ENCODE measurements around the gene KCNG4. TPM values are rescaled to one million over a fixed set of nuclear protein-coding genes. Genes with fewer than 3 reads are reported as not detected.

Gene KCNG4, protein sequence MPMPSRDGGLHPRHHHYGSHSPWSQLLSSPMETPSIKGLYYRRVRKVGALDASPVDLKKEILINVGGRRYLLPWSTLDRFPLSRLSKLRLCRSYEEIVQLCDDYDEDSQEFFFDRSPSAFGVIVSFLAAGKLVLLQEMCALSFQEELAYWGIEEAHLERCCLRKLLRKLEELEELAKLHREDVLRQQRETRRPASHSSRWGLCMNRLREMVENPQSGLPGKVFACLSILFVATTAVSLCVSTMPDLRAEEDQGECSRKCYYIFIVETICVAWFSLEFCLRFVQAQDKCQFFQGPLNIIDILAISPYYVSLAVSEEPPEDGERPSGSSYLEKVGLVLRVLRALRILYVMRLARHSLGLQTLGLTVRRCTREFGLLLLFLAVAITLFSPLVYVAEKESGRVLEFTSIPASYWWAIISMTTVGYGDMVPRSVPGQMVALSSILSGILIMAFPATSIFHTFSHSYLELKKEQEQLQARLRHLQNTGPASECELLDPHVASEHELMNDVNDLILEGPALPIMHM
- total RNA-seq = not detected

- intact Hi-C loops (cut with DNase I) = no loop called here
- no peak for ATAC-seq
- no peak for DNase-seq (ENCODE audit: low spot score)
Measured at GRCh38 chr16:84239909-84240308, at the start of gene KCNG4. KCNG4 (minus strand) TSS chr16:84240012; CDS start chr16:84237485, 2,527 bp downstream.

DNA sequence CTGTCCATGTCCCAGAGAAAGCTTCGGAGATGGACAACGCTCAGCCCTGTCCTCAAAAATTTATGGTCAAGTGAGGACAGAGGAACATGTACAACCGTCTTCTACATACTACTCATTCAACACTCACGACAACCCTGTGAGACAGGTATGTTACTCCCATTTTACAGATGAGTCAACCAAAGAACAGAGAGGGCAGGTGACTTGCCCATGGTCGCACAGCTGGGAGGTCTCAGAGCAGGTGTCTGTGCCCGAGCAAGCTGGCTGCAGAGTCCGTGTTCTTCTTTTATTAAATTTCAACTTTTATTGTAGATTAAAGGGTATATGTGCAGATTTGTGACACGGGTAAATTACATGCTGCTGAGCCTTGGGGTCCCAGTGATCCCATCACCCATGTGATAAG lies 49.1 kb upstream of the KCNG4 start:
- DNase-seq (ENCODE audit: low spot score) = no peak
- intact Hi-C loops (cut with DNase I) = no loop called here

DNA sequence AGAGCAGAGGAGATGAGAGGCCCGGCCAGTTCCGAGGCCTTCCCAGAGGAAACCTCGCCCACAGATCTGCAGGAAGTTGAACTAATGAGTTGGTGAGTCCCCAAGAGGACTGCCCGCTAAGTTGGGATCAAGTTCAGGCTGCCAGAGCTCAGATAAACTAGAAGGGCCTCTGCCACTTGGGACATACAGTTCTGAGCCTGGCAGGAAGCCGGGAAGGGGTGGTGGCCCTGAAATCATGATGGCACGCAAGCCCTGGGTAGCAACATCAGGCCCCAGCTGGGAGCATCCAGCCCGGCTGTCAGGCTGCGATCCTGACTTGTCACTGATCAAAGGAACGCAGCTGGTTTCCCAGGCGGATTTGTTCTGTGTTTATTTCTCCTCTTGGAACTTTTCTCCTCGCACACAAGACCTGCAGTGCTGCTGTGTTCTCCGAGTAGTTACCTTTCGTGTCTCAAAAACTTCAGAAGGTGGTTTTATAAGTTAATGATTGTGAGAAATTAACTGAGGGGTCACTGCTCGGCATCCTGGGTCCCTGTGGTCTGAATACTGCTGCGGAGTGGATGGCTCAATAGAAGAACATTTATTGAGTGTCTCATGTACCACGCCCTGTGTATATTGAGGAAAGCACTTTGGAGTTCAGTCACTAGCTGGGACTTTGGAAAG lies 46.9 kb upstream of the KCNG4 start:
- DNase-seq (ENCODE audit: low spot score) (no peak), ATAC-seq (peak; percentile 7)
- intact Hi-C loops (cut with DNase I) = no loop called here

More for the DNA sequence above, 49.1 kb upstream of the KCNG4 start:
- no peak for ATAC-seq

DNA sequence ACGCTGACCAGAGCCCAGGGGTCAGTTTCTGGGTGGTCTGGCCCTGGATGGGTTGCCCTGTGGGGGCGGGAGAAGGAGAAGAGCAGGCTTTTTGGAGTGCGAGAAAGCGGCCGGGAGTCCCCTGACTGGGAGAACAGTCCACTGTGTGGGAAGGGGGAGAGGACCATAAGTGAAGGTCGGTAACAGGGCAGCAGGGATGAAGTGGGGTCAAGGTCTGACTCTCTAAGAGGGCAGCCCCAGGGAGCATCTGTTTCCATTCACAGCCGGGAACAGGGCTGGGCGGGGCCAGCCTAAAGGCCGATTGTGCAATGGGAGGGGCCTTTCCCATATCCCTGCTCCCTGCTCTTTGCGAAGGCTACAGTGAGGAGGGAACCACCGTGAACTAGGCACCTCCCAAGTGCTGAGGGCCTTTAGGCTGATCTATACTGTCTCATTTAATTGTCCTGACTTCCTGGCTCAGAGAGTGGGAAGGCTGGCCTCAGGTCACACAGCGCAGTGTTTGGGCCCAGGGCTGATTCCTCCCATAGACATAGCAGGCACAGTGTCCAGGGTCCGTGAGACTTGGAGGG lies 44.4 kb upstream of the KCNG4 start:
- ATAC-seq (peak; percentile 95), DNase-seq (ENCODE audit: low spot score) (peak; percentile 89)
- intact Hi-C loops (cut with DNase I) = no loop called here

DNA sequence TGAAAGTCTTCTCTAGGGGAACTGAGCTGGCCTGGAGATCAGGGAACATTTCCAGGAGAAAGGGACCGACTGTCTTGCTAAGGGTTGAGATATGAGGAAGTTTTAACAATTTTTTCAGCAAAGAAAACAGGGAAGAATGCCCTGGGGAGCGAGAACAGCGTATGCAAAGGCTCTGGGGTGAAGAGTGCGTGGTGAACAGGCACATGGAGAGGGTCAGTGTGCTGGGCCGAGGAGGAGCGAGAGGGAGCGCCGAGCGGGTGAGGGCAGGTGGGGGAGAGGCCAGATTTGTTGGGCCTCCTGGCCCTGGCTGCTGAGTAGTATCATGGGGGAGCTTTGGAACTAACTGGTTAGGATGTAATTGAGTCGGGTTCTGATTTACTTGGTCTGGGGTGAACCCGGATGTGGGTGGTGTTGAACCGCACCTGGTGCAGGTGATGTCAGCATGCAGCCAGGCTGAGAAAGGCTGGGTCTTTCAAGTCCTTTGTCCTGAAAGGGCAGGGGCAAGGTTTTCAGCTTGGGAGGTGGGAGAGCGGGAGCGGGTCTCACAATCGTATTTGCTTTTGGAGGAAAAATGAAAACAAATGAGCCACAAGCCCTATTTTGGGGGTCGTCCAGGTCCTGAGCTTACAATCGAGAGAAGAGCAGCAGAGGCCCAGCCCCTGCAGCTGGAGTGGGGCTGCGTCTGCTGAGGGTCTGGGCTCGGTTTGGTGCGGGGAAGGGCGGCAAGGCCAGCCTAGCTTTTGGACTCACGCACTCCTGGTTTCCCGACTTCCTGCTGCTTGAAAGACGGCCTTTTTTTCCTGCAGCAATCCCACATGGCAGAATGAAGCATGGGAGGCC lies 43.7 kb upstream of the KCNG4 start:
- ATAC-seq (peak; percentile 60), DNase-seq (ENCODE audit: low spot score) (no peak)
- intact Hi-C loops (cut with DNase I) = no loop called here

DNA sequence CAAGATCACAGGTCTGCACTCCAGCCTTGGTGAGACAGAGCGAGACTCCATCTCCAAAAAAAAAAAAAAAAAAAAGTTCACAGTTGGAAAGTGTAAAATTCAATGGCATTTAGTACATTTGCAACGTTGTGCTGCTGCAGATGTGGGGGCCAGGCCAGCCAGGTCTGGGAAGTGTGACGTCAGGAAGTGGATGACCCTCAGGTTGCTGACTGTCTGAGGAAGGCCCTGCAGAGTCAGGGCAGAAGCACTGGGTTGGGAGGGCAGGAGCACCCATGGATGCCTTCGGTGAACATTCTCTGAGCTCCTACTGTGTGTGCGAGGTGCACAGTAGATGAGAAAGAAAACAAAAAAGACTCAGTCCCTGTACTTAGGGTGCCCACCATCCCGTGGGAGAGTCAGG lies 42.7 kb upstream of the KCNG4 start:
- no peak for ATAC-seq

GRCh38 chr16:84281074-84281473 lies 41.3 kb upstream of the KCNG4 start:
- ATAC-seq (no peak), DNase-seq (ENCODE audit: low spot score) (no peak)
- intact Hi-C loops (cut with DNase I) = no loop called here

More for the DNA sequence above, 42.7 kb upstream of the KCNG4 start:
- intact Hi-C loops (cut with DNase I) = no loop called here
- DNase-seq (ENCODE audit: low spot score) = no peak

DNA sequence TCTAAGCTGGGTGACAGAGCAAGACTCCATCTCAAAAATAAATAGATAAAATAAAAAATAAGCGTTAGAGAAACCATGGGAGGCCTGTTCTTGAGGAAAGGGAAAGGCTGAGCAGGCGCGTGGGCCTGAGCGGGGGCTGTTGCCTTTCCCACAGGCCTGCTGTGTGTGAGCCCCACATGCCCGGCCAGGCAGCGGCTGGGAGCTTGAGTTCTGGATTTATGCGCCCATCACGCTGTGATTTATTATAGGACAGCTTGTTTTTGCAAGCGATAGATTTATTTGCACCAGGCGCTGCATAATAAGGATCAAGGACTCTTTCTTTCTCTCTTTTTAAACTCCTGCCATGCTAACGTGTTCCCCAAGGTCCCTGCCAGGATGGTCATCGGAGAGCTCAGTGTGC lies 40.1 kb upstream of the KCNG4 start:
- DNase-seq (ENCODE audit: low spot score) (no peak), ATAC-seq (no peak)
- intact Hi-C loops (cut with DNase I) = loop anchor here (2.0 to 5.0 kb wide), 2 partner anchors 27 to 202 kb away; no protein-coding TSS in a partner anchor

DNA sequence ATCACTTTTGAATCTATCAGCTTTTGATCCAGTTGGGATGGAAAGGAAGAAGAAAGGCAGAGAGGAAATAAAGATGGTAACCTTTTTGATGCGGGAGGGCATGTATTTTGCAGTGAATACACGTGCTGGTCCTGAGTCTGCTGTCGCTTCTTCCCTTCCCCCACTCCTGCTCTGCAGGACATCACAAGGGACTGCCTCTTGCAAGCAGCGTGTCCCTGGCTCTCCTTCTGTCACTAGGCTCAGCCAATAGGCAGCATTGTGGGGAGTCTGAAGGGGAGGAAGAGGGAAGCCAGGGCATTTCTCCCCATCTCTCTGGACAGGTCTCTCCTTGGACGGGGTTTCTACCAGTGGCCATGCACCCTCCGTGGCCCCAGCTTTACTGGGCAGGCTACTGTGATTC lies 39.2 kb upstream of the KCNG4 start:
- ATAC-seq (no peak), DNase-seq (ENCODE audit: low spot score) (no peak)
- intact Hi-C loops (cut with DNase I) = loop anchor here (2.0 to 5.0 kb wide), 2 partner anchors 28 to 203 kb away; no protein-coding TSS in a partner anchor

DNA sequence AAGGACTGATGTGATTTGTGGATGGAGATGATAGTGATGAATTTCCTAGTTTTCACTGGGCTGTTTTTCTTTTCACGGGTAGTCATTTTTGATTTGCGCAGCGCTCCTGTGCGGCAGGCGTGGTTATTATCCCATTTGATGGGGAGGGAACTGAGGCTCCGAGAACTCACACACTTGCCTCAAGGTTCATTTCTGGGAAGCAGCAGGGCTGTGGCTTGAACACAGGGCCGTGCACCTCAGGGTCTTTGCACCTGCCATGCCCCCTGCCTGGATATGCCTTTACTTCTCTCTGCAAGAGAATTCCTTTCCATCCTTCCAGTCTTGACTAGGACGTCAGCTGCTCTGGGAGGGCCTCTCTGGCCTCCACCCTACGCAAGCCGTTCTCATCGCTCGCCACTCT lies 38.5 kb upstream of the KCNG4 start:
- DNase-seq (ENCODE audit: low spot score) = no peak
- ATAC-seq = no peak
- intact Hi-C loops (cut with DNase I) = loop anchor here (2.0 to 5.0 kb wide), 2 partner anchors 28 to 204 kb away; no protein-coding TSS in a partner anchor

DNA sequence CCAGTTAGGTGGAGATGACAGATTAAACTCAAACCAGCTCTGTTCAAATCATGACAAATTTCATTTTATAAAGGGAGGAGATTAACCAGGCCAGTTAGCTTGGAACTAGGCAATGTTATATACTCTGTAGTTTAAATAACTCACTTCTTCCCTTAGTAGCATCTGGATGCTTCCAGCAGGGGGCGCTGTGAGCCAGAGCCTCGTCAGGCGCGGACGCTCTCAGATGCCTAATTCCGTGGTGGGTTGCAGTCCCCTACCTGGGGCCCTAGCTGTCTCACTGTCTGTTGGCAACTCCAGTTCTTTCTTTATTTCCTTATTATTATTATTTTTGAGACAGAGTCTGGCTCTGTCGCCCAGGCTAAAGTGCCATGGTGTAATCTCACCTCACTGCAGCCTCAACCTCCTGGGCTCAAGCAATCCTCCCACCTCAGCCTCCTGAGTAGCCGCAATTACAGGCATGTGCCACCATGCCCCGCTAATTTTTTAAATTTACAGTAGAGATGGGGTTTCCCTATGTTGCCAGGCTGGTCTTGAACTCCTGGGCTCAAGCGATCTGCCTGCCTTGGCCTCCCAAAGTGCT lies 37.5 kb upstream of the KCNG4 start:
- intact Hi-C loops (cut with DNase I) = loop anchor here (5.0 kb wide), 1 partner anchor 205 kb away; no protein-coding TSS in a partner anchor
- peak; percentile 87 for DNase-seq (ENCODE audit: low spot score)
- peak; percentile 78 for ATAC-seq

GRCh38 chr16:84275585-84276151 lies 35.9 kb upstream of the KCNG4 start:
- no peak for DNase-seq (ENCODE audit: low spot score)

DNA sequence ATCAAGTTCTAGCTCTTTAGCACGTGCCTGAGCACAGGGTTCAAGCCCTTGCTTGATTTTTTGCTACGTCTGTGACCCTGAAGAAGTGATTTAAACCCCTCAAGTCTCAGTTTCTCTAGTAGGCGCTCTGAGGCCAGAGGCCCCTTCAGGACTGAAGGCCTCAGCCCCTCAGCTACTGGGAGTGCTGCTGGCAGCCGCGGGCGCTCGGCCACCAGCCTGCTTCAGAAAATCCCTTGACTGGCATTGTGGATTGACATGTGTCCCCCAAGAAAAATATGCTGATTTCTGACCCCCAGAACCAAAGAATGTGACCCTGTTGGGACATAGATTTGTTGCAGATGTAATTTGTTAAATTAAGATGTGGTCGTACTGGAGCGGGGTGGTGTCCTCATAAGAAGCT lies 34.7 kb upstream of the KCNG4 start:
- intact Hi-C loops (cut with DNase I) = no loop called here
- DNase-seq (ENCODE audit: low spot score) (no peak), ATAC-seq (no peak)

More at GRCh38 chr16:84275585-84276151, 35.9 kb upstream of the KCNG4 start:
- ATAC-seq = no peak
- intact Hi-C loops (cut with DNase I) = loop anchor here (5.0 kb wide), 1 partner anchor 207 kb away; no protein-coding TSS in a partner anchor

GRCh38 chr16:84272740-84273320 lies 33.0 kb upstream of the KCNG4 start:
- intact Hi-C loops (cut with DNase I) = no loop called here
- ATAC-seq (no peak), DNase-seq (ENCODE audit: low spot score) (no peak)

- intact Hi-C loops (cut with DNase I) = no loop called here
- DNase-seq (ENCODE audit: low spot score) (no peak), ATAC-seq (no peak)
Measured at GRCh38 chr16:84271866-84272265, 32.1 kb upstream of the KCNG4 start.

DNA sequence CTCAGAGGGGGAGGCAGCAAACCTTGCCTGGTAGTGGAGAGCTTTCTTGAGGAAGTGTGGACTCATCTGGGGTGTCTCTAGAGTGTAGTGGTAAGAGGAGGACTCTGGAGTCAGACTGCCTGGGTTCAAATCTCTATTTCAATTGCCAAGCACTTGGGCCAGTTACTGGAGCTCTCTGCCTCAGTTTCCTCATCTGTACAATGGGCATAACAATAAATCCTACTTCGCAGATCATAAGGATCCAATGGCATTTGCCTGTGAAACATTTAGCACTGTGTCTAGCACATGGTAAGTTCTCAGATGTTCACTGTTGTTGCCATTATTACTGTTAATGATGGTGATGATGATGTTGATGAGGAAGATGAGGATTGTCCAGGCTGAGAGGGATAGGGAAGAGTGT lies 31.2 kb upstream of the KCNG4 start:
- ATAC-seq (no peak), DNase-seq (ENCODE audit: low spot score) (no peak)
- intact Hi-C loops (cut with DNase I) = no loop called here

GRCh38 chr16:84270531-84270930 lies 30.7 kb upstream of the KCNG4 start:
- no peak for DNase-seq (ENCODE audit: low spot score)
- intact Hi-C loops (cut with DNase I) = no loop called here
- ATAC-seq = no peak

GRCh38 chr16:84270071-84270470 lies 30.3 kb upstream of the KCNG4 start:
- DNase-seq (ENCODE audit: low spot score) (no peak), ATAC-seq (no peak)
- intact Hi-C loops (cut with DNase I) = no loop called here

Measured in sciatic nerve (tissue), 2 donors.